GM10266 (cell line): ENCODE results near the gene LRRN1.

Source experiments
- DNase-seq: peaks from one replicate; pipeline ENCODE4 v3.0.0; 2012; ENCODE audit errors: extremely low spot score
- TF ChIP-seq, protein P1 (sequence below): IDR thresholded peaks from 2 replicates; pipeline ENCODE4 v1.5.1; 2012; ENCODE audit warnings: mild to moderate bottlenecking, low read depth; ENCODE audit not compliant: control insufficient read depth, insufficient read depth; ENCODE audit errors: missing control alignments

The LRRN1 gene

DNA sequence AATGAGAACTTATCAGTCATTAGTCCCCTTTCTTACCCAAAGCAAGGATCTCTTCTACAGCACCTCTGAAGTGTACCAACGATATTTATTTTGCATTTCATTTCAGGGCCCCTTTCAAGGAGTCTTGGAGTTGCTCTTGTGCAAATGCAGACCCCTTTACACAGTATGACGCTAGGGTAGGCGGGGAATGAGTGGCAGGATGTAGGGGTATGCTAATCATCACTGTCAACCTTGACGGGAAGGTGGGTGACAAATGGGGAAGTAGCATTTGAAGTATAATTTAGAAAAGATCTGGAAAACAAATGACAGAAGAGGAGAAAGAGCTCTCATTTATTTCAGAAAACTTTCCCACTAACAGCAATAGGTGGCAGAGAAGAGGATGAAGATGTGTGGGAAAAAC, 94.4 kb downstream of the LRRN1 start:
- DNase-seq, result no peak
- TF ChIP-seq, protein P1, sequence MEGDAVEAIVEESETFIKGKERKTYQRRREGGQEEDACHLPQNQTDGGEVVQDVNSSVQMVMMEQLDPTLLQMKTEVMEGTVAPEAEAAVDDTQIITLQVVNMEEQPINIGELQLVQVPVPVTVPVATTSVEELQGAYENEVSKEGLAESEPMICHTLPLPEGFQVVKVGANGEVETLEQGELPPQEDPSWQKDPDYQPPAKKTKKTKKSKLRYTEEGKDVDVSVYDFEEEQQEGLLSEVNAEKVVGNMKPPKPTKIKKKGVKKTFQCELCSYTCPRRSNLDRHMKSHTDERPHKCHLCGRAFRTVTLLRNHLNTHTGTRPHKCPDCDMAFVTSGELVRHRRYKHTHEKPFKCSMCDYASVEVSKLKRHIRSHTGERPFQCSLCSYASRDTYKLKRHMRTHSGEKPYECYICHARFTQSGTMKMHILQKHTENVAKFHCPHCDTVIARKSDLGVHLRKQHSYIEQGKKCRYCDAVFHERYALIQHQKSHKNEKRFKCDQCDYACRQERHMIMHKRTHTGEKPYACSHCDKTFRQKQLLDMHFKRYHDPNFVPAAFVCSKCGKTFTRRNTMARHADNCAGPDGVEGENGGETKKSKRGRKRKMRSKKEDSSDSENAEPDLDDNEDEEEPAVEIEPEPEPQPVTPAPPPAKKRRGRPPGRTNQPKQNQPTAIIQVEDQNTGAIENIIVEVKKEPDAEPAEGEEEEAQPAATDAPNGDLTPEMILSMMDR, result no peak
